ENCODE data around the gene ZC3H7A. TPM values are rescaled to one million over a fixed set of nuclear protein-coding genes. Genes with fewer than 3 reads are reported as not detected.

The ZC3H7A gene
- total RNA-seq, 1 experiment from 2014 or later: 65.0 TPM

DNA sequence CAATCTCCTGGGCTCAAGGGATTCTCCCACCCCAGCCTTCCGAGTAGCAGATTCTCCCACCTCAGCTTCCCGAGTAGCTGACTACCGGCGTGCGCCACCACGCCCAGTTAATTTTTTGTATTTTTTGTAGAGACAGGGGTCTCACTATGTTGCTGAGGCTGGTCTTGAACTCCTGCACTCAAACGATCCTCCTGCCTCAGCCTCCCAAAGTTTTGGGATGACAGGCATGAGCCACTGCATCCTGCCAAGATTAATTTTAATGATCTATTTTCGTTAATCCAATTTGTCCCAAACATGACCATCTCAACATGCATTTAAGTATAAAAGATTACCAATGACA lies 1.2 kb downstream of the ZC3H7A start:
- intact Hi-C loops (cut with micrococcal nuclease; ENCODE audit: unreplicated experiment): loop anchor here (5.0 to 10.0 kb wide), 2 partner anchors 51 to 269 kb away; no protein-coding TSS in a partner anchor
- ChIA-PET CTCF (no interaction called here), POLR2A (ENCODE audit: low non-redundant PET) (no interaction called here)
- peak overlapping the region; percentile 85 for H3K27ac ChIP-seq (ENCODE audit: low read depth, low read length, poor library complexity, severe bottlenecking)
- no peak for TF ChIP-seq EZH2 (IDR thresholded peaks at IDR 0.05; ENCODE audit: borderline replicate concordance, low read depth, low read length, poor library complexity, severe bottlenecking)
- TF ChIP-seq, protein P1, sequence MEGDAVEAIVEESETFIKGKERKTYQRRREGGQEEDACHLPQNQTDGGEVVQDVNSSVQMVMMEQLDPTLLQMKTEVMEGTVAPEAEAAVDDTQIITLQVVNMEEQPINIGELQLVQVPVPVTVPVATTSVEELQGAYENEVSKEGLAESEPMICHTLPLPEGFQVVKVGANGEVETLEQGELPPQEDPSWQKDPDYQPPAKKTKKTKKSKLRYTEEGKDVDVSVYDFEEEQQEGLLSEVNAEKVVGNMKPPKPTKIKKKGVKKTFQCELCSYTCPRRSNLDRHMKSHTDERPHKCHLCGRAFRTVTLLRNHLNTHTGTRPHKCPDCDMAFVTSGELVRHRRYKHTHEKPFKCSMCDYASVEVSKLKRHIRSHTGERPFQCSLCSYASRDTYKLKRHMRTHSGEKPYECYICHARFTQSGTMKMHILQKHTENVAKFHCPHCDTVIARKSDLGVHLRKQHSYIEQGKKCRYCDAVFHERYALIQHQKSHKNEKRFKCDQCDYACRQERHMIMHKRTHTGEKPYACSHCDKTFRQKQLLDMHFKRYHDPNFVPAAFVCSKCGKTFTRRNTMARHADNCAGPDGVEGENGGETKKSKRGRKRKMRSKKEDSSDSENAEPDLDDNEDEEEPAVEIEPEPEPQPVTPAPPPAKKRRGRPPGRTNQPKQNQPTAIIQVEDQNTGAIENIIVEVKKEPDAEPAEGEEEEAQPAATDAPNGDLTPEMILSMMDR (conservative IDR thresholded peaks at IDR 0.05; ENCODE audit: low read depth, low read length): no peak
- DNase-seq (ENCODE audit: low spot score): no peak
- peaks cover 12% of the 10 kb centered on the region for H3K36me3 ChIP-seq (ENCODE audit: insufficient read depth, low read length, poor library complexity, severe bottlenecking)
- H3K4me3 ChIP-seq (ENCODE audit: low read depth, low read length, poor library complexity, severe bottlenecking): peak overlapping the region; percentile 83
- H3K9me3 ChIP-seq (ENCODE audit: low read depth, low read length, poor library complexity, severe bottlenecking): no peaks in the 10 kb centered on the region
- H3K27me3 ChIP-seq (replicated peaks; ENCODE audit: insufficient read depth, low read depth, low read length, poor library complexity): no peaks in the 10 kb centered on the region
- TSS peak; percentile 45 for BruUV-seq (replicated peaks)
- H3K4me1 ChIP-seq (ENCODE audit: insufficient read depth, low read length, poor library complexity, severe bottlenecking): peaks cover 19% of the 10 kb centered on the region

DNA sequence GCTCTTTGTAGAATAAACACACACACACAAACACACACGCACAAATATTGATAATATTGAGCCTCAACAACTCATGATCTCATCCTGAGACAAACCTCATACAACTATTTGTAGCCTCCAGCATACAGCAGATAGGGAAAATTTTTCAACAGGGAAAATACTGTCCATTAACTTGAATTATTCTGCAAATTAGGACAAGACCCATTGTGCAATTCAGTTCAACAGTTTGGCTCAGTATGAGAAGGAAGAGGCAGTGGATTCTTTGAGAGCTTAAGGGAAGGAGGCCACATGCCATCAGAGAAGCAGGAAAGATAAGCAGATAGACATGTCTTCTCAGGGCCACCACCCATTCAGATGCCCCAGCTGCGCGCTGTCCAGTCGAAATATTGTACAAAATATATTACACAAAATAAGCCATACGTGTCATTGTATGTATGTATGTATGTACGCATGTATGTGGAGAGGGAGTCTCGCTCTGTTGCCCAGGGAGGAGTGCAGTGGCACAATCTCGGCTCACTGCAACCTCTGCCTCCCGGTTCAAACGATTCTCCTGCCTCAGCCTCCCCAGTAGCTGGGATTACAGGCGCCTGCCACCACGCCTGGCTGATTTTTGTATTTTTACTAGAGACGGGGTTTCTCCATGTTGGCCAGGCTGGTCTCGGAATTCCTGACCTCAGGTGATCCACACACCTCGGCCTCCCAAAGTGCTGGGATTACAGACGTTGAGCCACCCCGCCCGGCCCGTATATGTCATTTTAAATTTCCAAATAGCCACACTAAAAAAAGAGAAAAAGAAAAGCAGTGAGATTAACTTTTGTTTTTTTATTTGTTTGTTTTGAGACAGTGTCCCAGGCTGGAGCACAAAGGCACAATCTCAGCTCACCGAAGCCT lies 1.8 kb downstream of the ZC3H7A start:
- Histone ChIP-seq H3K27ac (ENCODE audit: low read depth, low read length, poor library complexity, severe bottlenecking) (peak overlapping the region; percentile 37), H3K9me3 (ENCODE audit: low read depth, low read length, poor library complexity, severe bottlenecking) (no peaks in the 10 kb centered on the region), H3K4me1 (ENCODE audit: insufficient read depth, low read length, poor library complexity, severe bottlenecking) (peaks cover 19% of the 10 kb centered on the region), H3K36me3 (ENCODE audit: insufficient read depth, low read length, poor library complexity, severe bottlenecking) (peaks cover 14% of the 10 kb centered on the region), H3K27me3 (replicated peaks; ENCODE audit: insufficient read depth, low read depth, low read length, poor library complexity) (no peaks in the 10 kb centered on the region), H3K4me3 (ENCODE audit: low read depth, low read length, poor library complexity, severe bottlenecking) (peak overlapping the region; percentile 83)
- POLR2A ChIA-PET (ENCODE audit: low non-redundant PET): no interaction called here
- TF ChIP-seq, protein P1 (conservative IDR thresholded peaks at IDR 0.05; ENCODE audit: low read depth, low read length): no peak
- no peak for TF ChIP-seq EZH2 (IDR thresholded peaks at IDR 0.05; ENCODE audit: borderline replicate concordance, low read depth, low read length, poor library complexity, severe bottlenecking)
- CTCF ChIA-PET: no interaction called here
- no TSS peak for BruUV-seq (replicated peaks)
- no peak for DNase-seq (ENCODE audit: low spot score)
- intact Hi-C loops (cut with micrococcal nuclease; ENCODE audit: unreplicated experiment): loop anchor here (5.0 to 10.0 kb wide), 2 partner anchors 52 to 270 kb away; no protein-coding TSS in a partner anchor

DNA sequence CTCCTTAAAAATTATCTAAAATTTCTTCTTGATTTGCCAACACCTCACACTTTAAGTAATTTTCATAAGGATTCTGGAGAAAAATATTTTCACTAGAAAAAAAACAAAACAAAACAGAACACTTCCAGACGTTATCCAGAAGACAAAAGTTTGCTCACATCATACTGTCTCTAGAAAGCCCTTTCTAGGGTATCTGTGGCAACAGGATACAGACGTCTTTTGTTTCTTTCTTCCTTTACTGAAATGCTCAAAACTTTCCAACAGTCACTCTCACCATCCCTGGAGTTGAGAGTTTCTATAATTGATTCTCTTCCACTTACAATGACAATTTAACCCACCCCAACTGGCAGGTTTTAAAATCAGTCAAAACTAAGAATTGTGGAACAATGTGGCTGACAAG lies 2.6 kb downstream of the ZC3H7A start:
- intact Hi-C loops (cut with micrococcal nuclease; ENCODE audit: unreplicated experiment): loop anchor here (10.0 kb wide), 1 partner anchor 270 kb away; no protein-coding TSS in a partner anchor
- ChIA-PET POLR2A (ENCODE audit: low non-redundant PET) (no interaction called here), CTCF (no interaction called here)
- peaks cover 17% of the 10 kb centered on the region for H3K36me3 ChIP-seq (ENCODE audit: insufficient read depth, low read length, poor library complexity, severe bottlenecking)
- H3K9me3 ChIP-seq (ENCODE audit: low read depth, low read length, poor library complexity, severe bottlenecking): no peaks in the 10 kb centered on the region
- TF ChIP-seq, protein P1 (conservative IDR thresholded peaks at IDR 0.05; ENCODE audit: low read depth, low read length): no peak
- no peak overlapping the region for H3K4me3 ChIP-seq (ENCODE audit: low read depth, low read length, poor library complexity, severe bottlenecking)
- BruUV-seq (replicated peaks): no TSS peak
- no peak overlapping the region for H3K27ac ChIP-seq (ENCODE audit: low read depth, low read length, poor library complexity, severe bottlenecking)
- H3K4me1 ChIP-seq (ENCODE audit: insufficient read depth, low read length, poor library complexity, severe bottlenecking): peaks cover 19% of the 10 kb centered on the region
- DNase-seq (ENCODE audit: low spot score): no peak
- H3K27me3 ChIP-seq (replicated peaks; ENCODE audit: insufficient read depth, low read depth, low read length, poor library complexity): no peaks in the 10 kb centered on the region
